Right lobe of liver (tissue), 6 donors: Measurements from ENCODE around the gene FAM240A. TPM values are rescaled to one million over a fixed set of nuclear protein-coding genes. Genes with fewer than 3 reads are reported as not detected.

Experiments
- ATAC-seq, 4 donors: fragments of 200-7000 bp; cut with Tn5 transposase; one replicate each; pipeline ENCODE4 v1.9.1; 2020; ENCODE audit warnings: mild to moderate bottlenecking in 4 of 4, moderate library complexity in 4 of 4
- DNase-seq, 3 donors: peaks; one replicate each; pipeline ENCODE4 v3.0.0-alpha.2; 2020
- H3K27ac ChIP-seq, 3 donors: fragments of 200-600 bp; one replicate each; pipeline ENCODE4 v1.8.0; 2022
- H3K27me3 ChIP-seq, 2 donors: fragments of 200-600 bp; one replicate each; pipeline ENCODE4 v1.8.0; 2022
- H3K36me3 ChIP-seq, 4 donors: fragments of 200-600 bp; sonication (generic) in 1 of 4; one replicate each; pipeline versions ENCODE4 v1.5.1 to v1.8.0; 2017 to 2022; ENCODE audit warnings: control low read depth in 1 of 4
- H3K4me1 ChIP-seq, 4 donors: fragments of 200-600 bp; sonication (generic) in 1 of 4; one replicate each; pipeline versions ENCODE4 v1.5.1 to v1.8.0; 2017 to 2022; ENCODE audit warnings: control low read depth in 1 of 4
- H3K4me3 ChIP-seq, 3 donors: fragments of 200-600 bp; one replicate each; pipeline ENCODE4 v1.8.0; 2022
- H3K9me3 ChIP-seq, 4 donors: fragments of 200-600 bp; sonication (generic) in 1 of 4; one replicate each; pipeline versions ENCODE4 v1.5.1 to v1.8.0; 2017 to 2022; ENCODE audit warnings: control low read depth in 1 of 4
- CTCF ChIP-seq, 4 donors: fragments of 200-600 bp in 3 of 4; fragments of 450-650 bp in 1 of 4; IDR thresholded peaks; one replicate each; pipeline versions ENCODE4 v1.5.1 to v1.8.0; 2016 to 2022; ENCODE audit warnings: antibody characterized with exemption in 4 of 4, mild to moderate bottlenecking in 2 of 4
- POLR2A ChIP-seq: fragments of 450-650 bp; IDR thresholded peaks from one replicate; pipeline ENCODE4 v1.6.1; 2017; ENCODE audit warnings: antibody characterized with exemption, mild to moderate bottlenecking
- WGBS: methylation state at CpG from one replicate; pipeline ENCODE4 v1.1.6; 2018; ENCODE audit warnings: low coverage, low lambda C conversion rate; ENCODE audit not compliant: insufficient coverage; ENCODE audit errors: missing lambda C conversion rate; 5-methylcytosine and 5-hydroxymethylcytosine counted together
- intact Hi-C, 2 donors: fragments of 100-400 bp; cut with DNase I; formaldehyde crosslinking; loops; one replicate each; pipeline versions ENCODE4 v1.11.2 to v1.14.1; 2022
- total RNA-seq, 6 experiments: library from RNA; depleted of rRNA in 2 of 6; stranded (reverse); fragments of >200 nt in 2 of 6; fragmentation: NEBNext Ultra II Directional in 3 of 6; extraction: Animal tissue kit (Norgen Biotek cat#: 25700) in 3 of 6; gene quantifications; one replicate each; pipeline versions ENCODE4 v1.1.0 to v1.2.4, GENCODE V29; 2016 to 2023
- donor health status: DM: no; HTN: yes; CAD: no.
- donor health status: DM: no; HTN: no; CAD: no.
- donor health status: DM: no; HTN: no; CAD: no.
- donor health status: DM: no; HTN: yes; CAD: no.
- donor health status: DM: no; HTN: yes; CAD: no.

The FAM240A gene
- total RNA-seq, 6 experiments from 2014 or later, result not detected

- DNase-seq (peak in 2 of 3 donors; percentile 70 to 76), ATAC-seq (peak; percentile 49 to 83 (median 68))
Observed at GRCh38 chr3:46666453-46666845, 54.1 kb downstream of the FAM240A start.

GRCh38 chr3:46667061-46667621 is 54.8 kb downstream of the FAM240A start:
- Histone ChIP-seq H3K36me3 (no peaks in the 10 kb centered on the region), H3K4me3 (no peak overlapping the region), H3K4me1 (peaks cover 0 to 13% (median 4%) of the 10 kb centered on the region in 4 donors), H3K27ac (no peak overlapping the region), H3K9me3 (no peaks in the 10 kb centered on the region), H3K27me3 (no peaks in the 10 kb centered on the region)
- no CpG with 5 or more reads among the region's 8 CpGs for WGBS
- TF ChIP-seq CTCF (IDR thresholded peaks at IDR 0.05) (no peak), POLR2A (no peak)
- DNase-seq (peak; percentile 14 to 43 (median 39)), ATAC-seq (no peak)
- intact Hi-C loops, result no loop called here

More at GRCh38 chr3:46666453-46666845, 54.1 kb downstream of the FAM240A start:
- no peaks in the 10 kb centered on the region for H3K9me3 ChIP-seq
- H3K36me3 ChIP-seq, result no peaks in the 10 kb centered on the region
- 0% methylated on average over 1 of the region's 7 CpGs for WGBS
- peaks cover 0 to 15% (median 5%) of the 10 kb centered on the region in 4 donors for H3K4me1 ChIP-seq
- H3K4me3 ChIP-seq, result no peak overlapping the region
- no peaks in the 10 kb centered on the region for H3K27me3 ChIP-seq
- TF ChIP-seq POLR2A, result no peak
- TF ChIP-seq CTCF (IDR thresholded peaks at IDR 0.05), result no peak
- intact Hi-C loops, result no loop called here
- H3K27ac ChIP-seq, result no peak overlapping the region

GRCh38 chr3:46667657-46668056 is 55.3 kb downstream of the FAM240A start:
- Histone ChIP-seq H3K27ac (no peak overlapping the region), H3K4me1 (peaks cover 0 to 13% (median 4%) of the 10 kb centered on the region in 4 donors), H3K9me3 (no peaks in the 10 kb centered on the region), H3K36me3 (no peaks in the 10 kb centered on the region), H3K4me3 (no peak overlapping the region), H3K27me3 (no peaks in the 10 kb centered on the region)
- no peak for ATAC-seq
- peak; percentile 10 to 38 (median 34) for DNase-seq
- TF ChIP-seq POLR2A, result no peak
- no peak for TF ChIP-seq CTCF (IDR thresholded peaks at IDR 0.05)
- intact Hi-C loops, result no loop called here
- 97% methylated on average over 7 of the region's 9 CpGs for WGBS

GRCh38 chr3:46668116-46668515 is 55.8 kb downstream of the FAM240A start:
- intact Hi-C loops, result no loop called here
- DNase-seq (peak; percentile 13 to 41 (median 38)), ATAC-seq (no peak)
- Histone ChIP-seq H3K9me3 (no peaks in the 10 kb centered on the region), H3K27ac (no peak overlapping the region), H3K4me1 (peaks cover 0 to 13% (median 4%) of the 10 kb centered on the region in 4 donors), H3K27me3 (no peaks in the 10 kb centered on the region), H3K36me3 (no peaks in the 10 kb centered on the region), H3K4me3 (no peak overlapping the region)
- TF ChIP-seq CTCF (IDR thresholded peaks at IDR 0.05) (no peak), POLR2A (no peak)
- WGBS, result 57% methylated on average over 1 of the region's 8 CpGs
